OCI-LY7 (cell line): ENCODE measurements around the gene FDPS.

ENCODE experiments used
- CTCF ChIP-seq: fragments of 200-600 bp; sonication (generic); conservative IDR thresholded peaks from 2 replicates; pipeline ENCODE4 v1.5.1; 2014; ENCODE audit warnings: mild to moderate bottlenecking, antibody characterized with exemption, low read length, moderate library complexity, mixed read lengths
- EZH2phosphoT487 ChIP-seq: fragments of 200-600 bp; sonication (generic); IDR thresholded peaks from 2 replicates; pipeline ENCODE4 v1.6.1; 2018; ENCODE audit warnings: low read depth, borderline replicate concordance, mild to moderate bottlenecking, mixed run types, antibody characterized with exemption, low read length, moderate library complexity, mixed read lengths

GRCh38 chr1:155322953-155323728 lies 14.5 kb downstream of the FDPS start:
- TF ChIP-seq CTCF (peak; percentile 87), EZH2phosphoT487 (no peak)
